ENCODE data around the gene CAMTA1.
A peak's percentile ranks its signal among the peaks of the same experiment; 100 is the strongest.

CAMTA1 gene

DNA sequence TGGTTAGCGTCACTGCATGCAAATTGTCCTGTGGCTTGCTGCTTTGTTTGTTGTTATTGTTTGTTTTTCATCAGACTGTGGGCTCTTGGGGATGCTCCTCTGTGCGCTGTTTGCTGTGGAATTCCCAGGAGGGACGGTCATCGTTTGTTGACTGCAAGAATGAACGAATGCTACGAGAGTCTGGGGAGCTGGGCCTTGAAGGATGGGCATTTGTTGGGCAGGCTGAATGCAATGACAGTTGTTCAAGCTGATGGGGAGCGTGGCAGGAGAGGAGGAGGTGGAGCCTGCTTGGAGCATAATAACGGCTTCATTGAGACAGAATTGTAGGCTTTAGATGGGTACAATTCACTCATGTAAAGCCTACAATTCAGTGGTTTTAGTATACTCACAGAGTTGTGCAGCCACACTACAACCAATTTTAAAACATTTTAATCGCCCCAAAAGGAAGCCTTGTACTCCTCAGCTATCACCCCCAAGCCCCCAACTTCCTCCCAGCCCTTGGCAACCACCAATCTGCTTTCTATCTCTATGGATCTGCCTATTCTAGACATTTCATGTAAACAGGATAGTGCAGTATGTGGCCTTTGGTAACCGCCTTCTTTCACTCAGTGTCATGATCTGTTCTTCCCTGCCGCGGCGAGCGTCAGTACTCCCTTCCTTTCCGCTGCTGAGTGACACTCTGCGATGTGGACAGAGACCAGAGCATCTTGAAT, 190.2 kb downstream of the CAMTA1 start:
- no peak for DNase-seq (ENCODE audit: low read depth, low spot score)

- peak; percentile 82 for DNase-seq (ENCODE audit: low read depth, low spot score)
Measured at GRCh38 chr1:6976044-6976375, 190.8 kb downstream of the CAMTA1 start.

DNA sequence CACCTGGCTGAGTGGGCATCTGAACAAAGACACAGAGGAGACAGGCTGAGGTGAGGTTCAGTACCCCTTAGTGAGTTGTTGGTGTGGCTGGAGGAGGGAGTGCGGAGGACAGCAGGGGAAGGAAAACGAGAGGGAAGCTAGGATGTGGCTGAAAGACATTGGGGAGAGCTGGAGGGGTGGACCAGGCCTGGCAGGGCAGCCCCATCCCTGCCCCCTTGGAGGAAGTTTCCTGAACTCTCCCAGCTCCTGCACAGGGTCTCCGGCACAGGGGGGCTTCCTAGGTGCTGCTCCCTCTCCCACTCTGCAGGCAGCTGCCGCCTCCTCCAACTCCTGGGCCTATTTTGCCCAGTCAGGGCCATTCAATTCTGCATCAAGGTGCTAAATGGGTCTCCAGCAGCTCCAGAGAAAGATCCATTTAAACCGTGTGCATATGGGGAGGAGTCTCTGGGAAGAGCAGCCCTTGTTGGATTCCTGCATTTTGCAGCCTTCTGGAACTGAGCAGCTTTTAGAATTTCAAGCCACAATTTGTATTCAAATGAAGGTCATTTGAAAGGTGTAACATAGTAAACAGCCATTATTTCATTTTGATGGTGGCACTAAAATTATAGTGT, 193.9 kb downstream of the CAMTA1 start:
- DNase-seq (ENCODE audit: low read depth, low spot score): no peak

GRCh38 chr1:6981595-6981994, 196.3 kb downstream of the CAMTA1 start:
- no peak for DNase-seq (ENCODE audit: low read depth, low spot score)

- DNase-seq (ENCODE audit: low read depth, low spot score): no peak
Measured at GRCh38 chr1:6982443-6982842, 197.2 kb downstream of the CAMTA1 start.

- no peak for DNase-seq (ENCODE audit: low read depth, low spot score)
Measured at GRCh38 chr1:6982860-6983259, 197.6 kb downstream of the CAMTA1 start.

DNA sequence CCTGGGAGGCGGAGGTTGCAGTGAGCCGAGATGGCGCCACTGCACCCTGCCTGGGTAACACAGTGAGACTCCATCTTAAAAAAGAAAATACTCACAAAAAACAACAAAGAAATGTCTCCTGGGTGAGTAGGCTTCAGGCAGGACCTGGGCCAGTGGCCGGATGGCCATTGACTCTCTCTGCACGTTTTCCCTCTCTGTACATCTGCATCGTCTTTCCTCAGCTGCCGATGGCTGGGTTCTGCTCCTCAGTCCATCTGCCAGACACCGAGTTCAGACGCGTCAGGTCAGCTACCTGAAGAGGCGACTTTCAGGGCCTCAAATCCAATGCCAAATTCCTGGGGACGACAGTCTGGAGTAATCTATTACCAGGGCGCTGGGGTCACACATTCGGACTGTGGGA, 199.3 kb downstream of the CAMTA1 start:
- no peak for DNase-seq (ENCODE audit: low read depth, low spot score)

GRCh38 chr1:6984986-6985385, 199.7 kb downstream of the CAMTA1 start:
- DNase-seq (ENCODE audit: low read depth, low spot score): no peak

- DNase-seq (ENCODE audit: low read depth, low spot score): no peak
Measured at GRCh38 chr1:6985549-6986276, 200.5 kb downstream of the CAMTA1 start.

- DNase-seq (ENCODE audit: low read depth, low spot score): no peak
Measured at GRCh38 chr1:6986281-6986680, 201.0 kb downstream of the CAMTA1 start.

- no peak for DNase-seq (ENCODE audit: low read depth, low spot score)
Measured at GRCh38 chr1:6987940-6988339, 202.7 kb downstream of the CAMTA1 start.

DNA sequence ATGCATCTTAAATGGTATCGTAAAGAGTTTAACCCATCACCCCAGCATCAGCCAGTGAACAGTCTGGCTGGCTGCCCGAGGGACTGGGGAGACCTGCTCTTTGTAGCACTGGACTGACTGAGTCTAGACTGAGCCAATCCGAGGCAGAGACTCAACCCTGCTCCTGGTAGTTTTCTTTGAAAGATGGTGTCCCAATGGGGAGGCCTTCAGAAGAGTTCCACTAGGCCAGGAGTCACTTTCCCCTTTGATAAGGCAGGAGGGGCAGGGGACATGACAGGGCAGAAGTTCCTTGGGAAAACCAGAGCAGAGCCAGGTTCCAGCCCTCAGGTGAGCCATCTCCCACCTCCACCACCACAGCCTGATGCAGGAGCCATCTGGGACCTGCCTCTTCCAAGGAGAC, 203.5 kb downstream of the CAMTA1 start:
- no peak for DNase-seq (ENCODE audit: low read depth, low spot score)

DNA sequence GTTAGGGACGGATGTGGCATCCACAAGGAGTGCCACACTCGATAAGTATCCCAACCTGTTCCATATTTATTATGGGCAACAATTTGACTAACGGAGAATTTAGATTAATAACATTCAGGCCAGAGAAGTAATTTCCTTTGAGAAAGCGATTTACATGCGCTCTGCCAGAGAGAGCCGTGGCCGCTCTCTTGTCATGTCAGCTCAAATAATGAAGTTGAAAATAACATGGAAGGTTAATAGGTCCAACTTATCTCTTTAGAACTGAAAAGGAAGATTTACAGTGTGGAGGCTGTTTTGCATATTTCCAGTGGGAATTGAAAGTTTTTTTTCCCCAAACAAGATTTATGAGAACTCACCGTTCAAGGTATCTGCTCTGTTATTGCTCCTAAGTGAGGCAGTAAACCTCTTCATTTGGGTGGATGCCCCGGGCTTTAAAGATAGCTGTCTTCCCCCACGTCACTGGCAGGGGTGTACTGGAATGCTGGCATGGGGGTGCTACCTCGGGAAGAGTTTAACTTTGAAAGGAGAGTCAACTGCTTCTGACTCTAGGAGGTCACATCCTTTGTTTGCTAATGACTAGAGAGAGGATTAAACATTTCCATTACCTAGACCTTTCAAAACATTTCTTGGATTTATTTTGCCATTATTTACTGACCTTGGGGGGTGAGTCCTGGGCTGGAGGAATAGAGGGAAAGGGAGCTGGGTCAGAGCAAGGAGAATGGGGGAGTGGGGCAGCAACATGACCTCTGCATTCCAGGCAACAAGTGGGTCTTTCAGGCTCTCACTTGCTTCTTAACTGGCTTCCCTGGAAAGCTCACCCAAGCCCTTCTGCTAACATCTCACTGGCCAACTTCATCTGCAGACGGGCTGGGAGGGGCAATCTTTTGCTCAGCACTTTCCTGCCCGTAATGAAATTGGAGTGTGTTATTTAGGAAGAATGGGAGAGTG, 204.2 kb downstream of the CAMTA1 start:
- DNase-seq (ENCODE audit: low read depth, low spot score): no peak

DNA sequence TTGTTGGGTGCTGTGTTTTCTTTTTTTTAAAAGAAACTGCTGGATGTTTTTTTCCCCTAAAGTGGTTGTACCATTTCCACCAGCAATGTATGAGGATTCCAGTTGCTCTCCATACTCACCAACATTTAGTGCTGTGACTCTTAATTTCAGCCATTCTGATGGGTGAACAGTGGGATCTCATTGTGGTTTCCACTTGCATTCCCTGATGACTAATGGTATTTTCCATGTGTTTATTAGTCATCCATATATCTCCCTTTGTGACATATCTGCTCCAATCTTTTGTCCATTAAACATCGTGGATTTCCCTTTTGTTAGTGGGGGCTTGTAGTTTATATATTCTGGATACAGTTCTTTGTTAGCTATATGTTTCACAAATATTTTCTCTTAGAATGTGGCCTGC, 206.0 kb downstream of the CAMTA1 start:
- DNase-seq (ENCODE audit: low read depth, low spot score): no peak

- no peak for DNase-seq (ENCODE audit: low read depth, low spot score)
Measured at GRCh38 chr1:6995789-6996188, 210.5 kb downstream of the CAMTA1 start.

DNA sequence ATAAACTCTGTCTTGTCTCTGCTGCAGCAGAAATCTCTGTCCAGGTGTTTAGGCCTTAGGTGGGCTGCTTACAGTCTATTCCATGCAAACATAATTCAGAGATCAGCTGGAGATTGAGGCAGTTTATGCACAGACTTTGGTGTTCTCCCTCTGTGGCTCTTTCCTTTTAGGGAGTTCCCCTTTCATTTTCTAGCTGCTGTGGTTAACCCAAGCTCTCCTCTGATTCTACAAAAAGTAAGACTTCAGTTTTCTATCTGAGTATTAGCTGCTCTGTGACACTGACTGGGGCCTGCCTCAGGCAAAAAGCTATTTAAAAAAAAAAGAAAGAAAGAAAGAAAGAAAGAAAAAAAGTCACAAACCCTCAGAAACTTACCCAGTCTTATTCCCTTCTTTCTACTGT, 211.1 kb downstream of the CAMTA1 start:
- no peak for DNase-seq (ENCODE audit: low read depth, low spot score)

DNA sequence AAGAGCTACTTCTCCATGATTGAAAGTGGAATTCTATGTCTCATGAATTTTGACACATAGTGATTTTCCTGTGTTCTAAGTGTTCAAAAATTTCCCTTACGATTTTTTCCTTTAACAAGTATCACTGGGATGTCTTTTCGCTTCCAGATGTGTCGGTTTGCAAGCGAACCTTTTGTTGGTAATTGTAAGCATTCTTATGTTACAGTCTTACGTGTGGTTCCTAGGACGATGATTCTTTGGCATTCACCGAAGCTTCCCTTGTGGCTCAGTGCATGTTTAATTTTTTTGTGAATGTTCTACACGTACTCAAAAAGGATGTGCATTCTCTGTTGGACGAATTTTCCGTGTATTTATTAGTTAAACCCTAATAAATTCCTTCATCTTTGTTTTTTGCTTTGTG, 211.6 kb downstream of the CAMTA1 start:
- DNase-seq (ENCODE audit: low read depth, low spot score): no peak

DNA sequence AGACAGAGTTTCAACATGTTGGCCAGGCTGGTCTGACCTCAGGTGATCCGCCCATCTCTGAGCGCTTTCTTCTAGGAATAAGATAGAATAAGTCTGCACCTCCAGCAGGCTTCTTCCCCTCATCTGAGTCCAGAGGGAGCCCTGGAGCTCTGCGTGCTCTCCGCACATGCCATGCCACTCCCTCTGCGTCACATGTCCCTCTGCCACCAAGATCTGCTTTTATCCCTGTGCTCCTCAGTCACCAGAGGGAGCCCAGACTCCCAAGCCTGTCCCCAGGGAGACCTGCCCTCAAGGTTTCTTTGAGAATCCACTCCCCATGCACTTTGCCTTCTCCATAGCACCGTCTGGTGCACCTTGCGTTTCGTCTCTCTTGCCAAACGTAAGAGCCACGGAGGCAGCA, 213.0 kb downstream of the CAMTA1 start:
- DNase-seq (ENCODE audit: low read depth, low spot score): peak; percentile 80

- no peak for DNase-seq (ENCODE audit: low read depth, low spot score)
Measured at GRCh38 chr1:6999826-7000225, 214.6 kb downstream of the CAMTA1 start.

DNA sequence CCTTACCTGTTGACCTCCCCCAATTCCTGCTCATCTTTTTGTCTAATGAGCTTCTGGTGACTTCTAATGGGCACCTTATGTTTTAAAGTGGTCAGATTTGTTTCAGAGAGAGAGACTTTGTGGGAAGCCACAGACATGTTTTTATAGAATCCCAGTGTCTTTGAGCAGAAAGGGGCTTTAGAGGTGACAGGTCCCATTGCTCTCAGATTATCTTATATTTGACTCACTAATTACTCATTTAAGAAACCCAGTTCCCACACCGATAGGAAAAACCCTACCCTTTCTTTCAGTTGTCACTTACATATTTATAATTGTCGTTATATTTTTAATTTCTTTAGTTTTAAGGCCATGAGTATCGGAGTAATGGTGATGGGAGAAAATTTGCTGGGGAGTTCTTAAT, 215.5 kb downstream of the CAMTA1 start:
- no peak for DNase-seq (ENCODE audit: low read depth, low spot score)

GRCh38 chr1:7002728-7003127, 217.5 kb downstream of the CAMTA1 start:
- peak; percentile 35 for DNase-seq (ENCODE audit: low read depth, low spot score)

- no peak for DNase-seq (ENCODE audit: low read depth, low spot score)
Measured at GRCh38 chr1:7003676-7004075, 218.4 kb downstream of the CAMTA1 start.
